ENCODE data around the gene CCDC187. TPM values are rescaled to one million over a fixed set of nuclear protein-coding genes. Genes with fewer than 3 reads are reported as not detected.

Gene CCDC187
- total and polyA plus RNA-seq, 2 of the 13 experiments (the other 11 are each of a cell fraction or from before 2014, with no cell fraction given) = 0.03 to 0.13 TPM

- Histone ChIP-seq H3K4me2 (ENCODE audit: low read depth, low read length) (no peak overlapping the region), H3K9ac (ENCODE audit: insufficient read depth, low read depth, low read length) (no peak overlapping the region), H3K4me1 (ENCODE audit: insufficient read depth, low read length) (peaks cover 44% of the 10 kb centered on the region), H3K79me2 (ENCODE audit: insufficient read depth, low read length) (no peaks in the 10 kb centered on the region), H3K27ac (ENCODE audit: extremely low read length, insufficient read depth, low read length) (no peak overlapping the region), H3K27me3 (ENCODE audit: control insufficient read depth in 1 of 2, insufficient read depth in 2 of 2, low read length in 2 of 2) (no peaks in the 10 kb centered on the region; a peak in 3 of 5 replicates), H3K4me3 (replicated peaks in 1 of 3; ENCODE audit: insufficient read depth in 1 of 3, low read depth in 2 of 3, low read length in 3 of 3) (no peak overlapping the region; a peak in 1 of 6 replicates), H3K36me3 (replicated peaks in 1 of 2; ENCODE audit: control insufficient read depth in 1 of 2, insufficient read depth in 2 of 2, low read length in 2 of 2) (no peaks in the 10 kb centered on the region), H2AFZ (ENCODE audit: low read length) (no peak overlapping the region), H4K20me1 (ENCODE audit: insufficient read depth, low read length) (no peaks in the 10 kb centered on the region), H3K9me3 (ENCODE audit: low read length) (peaks cover 16% of the 10 kb centered on the region)
- in situ Hi-C loops (cut with HindIII; ENCODE audit: extremely low pct_ligation_motif_present, low pct_unique_long_range_greater_than_20kb) (no loop called here), intact Hi-C loops (cut with micrococcal nuclease; ENCODE audit: unreplicated experiment) (loop anchor here (2.0 kb wide), 1 partner anchor 60 kb away; the partner anchor contains the start of gene CARD9)
- WGBS (ENCODE audit: low lambda C conversion rate) = 51% methylated on average over 7 of the region's 12 CpGs
- no peak for DNase-seq (ENCODE audit: low spot score)
- peak; percentile 79 for ATAC-seq
- FAIRE-seq = no peak
- POLR2A ChIA-PET = interaction anchor here (2.1 kb wide), 1 partner anchor 51 kb away, joined by 7 read pairs; no protein-coding TSS in a partner anchor
- TF ChIP-seq SAP130 (CRISPR knock-in tag; IDR thresholded peaks at IDR 0.05; ENCODE audit: low read depth) (peak; percentile 26; the same call in 1 of the 2 replicates), FOSL2 (CRISPR knock-in tag; IDR thresholded peaks at IDR 0.05) (0 out of 2 replicates have a peak, but pooled peaks have one; percentile 9), STAG1 (CRISPR knock-in tag; IDR thresholded peaks at IDR 0.05) (peak; percentile 84), SMC3 (IDR thresholded peaks at IDR 0.05; ENCODE audit: low read length) (peak; percentile 55; the same call in 1 of the 2 replicates), ZKSCAN8 (CRISPR knock-in tag; IDR thresholded peaks at IDR 0.05; ENCODE audit: borderline replicate concordance) (no peak), GABPA (IDR thresholded peaks at IDR 0.05; ENCODE audit: low read depth, low read length) (no peak), GABPA (CRISPR knock-in tag; IDR thresholded peaks at IDR 0.05; ENCODE audit: low read depth) (peak; percentile 45; the same call in 1 of the 2 replicates), HOXA3 (CRISPR knock-in tag; IDR thresholded peaks at IDR 0.05) (no peak), ZNF768 (CRISPR knock-in tag; IDR thresholded peaks at IDR 0.05) (0 out of 2 replicates have a peak, but pooled peaks have one; percentile 22), KDM2A (CRISPR knock-in tag; IDR thresholded peaks at IDR 0.05; ENCODE audit: borderline replicate concordance, low read depth) (peak; percentile 51; the same call in 1 of the 2 replicates), POLR2A (IDR thresholded peaks at IDR 0.05; ENCODE audit: insufficient read depth in 1 of 2, low read depth in 2 of 2, low read length in 2 of 2) (no peak), KDM1A (CRISPR knock-in tag; IDR thresholded peaks at IDR 0.05) (no peak), RXRB (CRISPR knock-in tag; IDR thresholded peaks at IDR 0.05; ENCODE audit: borderline replicate concordance) (peak; percentile 17; the same call in 1 of the 2 replicates), HNRNPL (IDR thresholded peaks at IDR 0.05; ENCODE audit: low read depth, low read length) (0 out of 2 replicates have a peak, but pooled peaks have one; percentile 46), ZUFSP (CRISPR knock-in tag; IDR thresholded peaks at IDR 0.05; ENCODE audit: borderline replicate concordance) (no peak), RAD21 (CRISPR knock-in tag; IDR thresholded peaks at IDR 0.05) (peak; percentile 80), CTCF (CRISPR knock-in tag; IDR thresholded peaks at IDR 0.05) (peak; percentile 89), PATZ1 (CRISPR knock-in tag; IDR thresholded peaks at IDR 0.05) (peak; percentile 56), HMGXB4 (CRISPR knock-in tag; IDR thresholded peaks at IDR 0.05; ENCODE audit: borderline replicate concordance in 1 of 2, low read depth in 1 of 2) (no peak)
- CTCF ChIA-PET (ENCODE audit: low intra/inter-chr PET ratio, low total read pairs) = interaction anchor here (1.2 to 1.5 kb wide), 3 partner anchors 51 to 88 kb away, joined by 4 to 15 read pairs (median 6); partner anchors contain the start of genes DNLZ and SNAPC4
- BruUV-seq (replicated peaks) = no TSS peak
Measured at GRCh38 chr9:136312436-136312835, 8.5 kb upstream of the CCDC187 start.
